Mesenchymal stem cell (in vitro differentiated cells and primary cell): Measurements from ENCODE around the gene BTBD16.

ENCODE experiments used
- DNase-seq: peaks from one replicate; pipeline ENCODE4 v3.0.0-alpha.2; 2013
- H2AFZ ChIP-seq: one replicate; pipeline ENCODE4 v1.6.1; 2013; ENCODE audit warnings: low read depth, mild to moderate bottlenecking, control low read depth, inconsistent platforms, low read length, moderate library complexity
- H2AK5ac ChIP-seq: 2 replicates; pipeline ENCODE4 v1.6.1; 2013; ENCODE audit warnings: low read length, moderate library complexity, mild to moderate bottlenecking, inconsistent platforms; ENCODE audit not compliant: severe bottlenecking
- H2BK120ac ChIP-seq: one replicate; pipeline ENCODE4 v1.6.1; 2013; ENCODE audit warnings: low read depth, mild to moderate bottlenecking, inconsistent platforms, low read length, moderate library complexity
- H2BK12ac ChIP-seq, 2 experiments: one replicate each; pipeline ENCODE4 v1.6.1; 2013; ENCODE audit warnings: inconsistent platforms in 2 of 2, low read length in 2 of 2, mild to moderate bottlenecking in 2 of 2, moderate library complexity in 2 of 2, control low read depth in 1 of 2
- H2BK15ac ChIP-seq: one replicate; pipeline ENCODE4 v1.6.1; 2013; ENCODE audit warnings: mild to moderate bottlenecking, low read depth, inconsistent platforms; ENCODE audit not compliant: poor library complexity, severe bottlenecking
- H2BK5ac ChIP-seq: 2 replicates; pipeline ENCODE4 v1.6.1; 2013; ENCODE audit warnings: low read depth, mild to moderate bottlenecking, low read length, control low read depth, inconsistent platforms; ENCODE audit not compliant: poor library complexity, severe bottlenecking
- H3K14ac ChIP-seq, 2 experiments: one replicate each; pipeline ENCODE4 v1.6.1; 2013; ENCODE audit warnings: inconsistent platforms in 2 of 2, low read length in 2 of 2, control low read depth in 1 of 2, mild to moderate bottlenecking in 1 of 2, moderate library complexity in 1 of 2
- H3K18ac ChIP-seq, 2 experiments: one replicate each; pipeline ENCODE4 v1.6.1; 2013; ENCODE audit warnings: inconsistent platforms in 2 of 2, low read length in 2 of 2, control low read depth in 1 of 2, low read depth in 1 of 2, mild to moderate bottlenecking in 1 of 2
- H3K23ac ChIP-seq, 2 experiments: one replicate each; pipeline ENCODE4 v1.6.1; 2013; ENCODE audit warnings: inconsistent platforms in 2 of 2, low read length in 2 of 2, mild to moderate bottlenecking in 2 of 2, moderate library complexity in 2 of 2, control low read depth in 1 of 2
- H3K27ac ChIP-seq: 2 replicates; pipeline ENCODE4 v1.5.1; 2013; ENCODE audit warnings: mild to moderate bottlenecking, moderate library complexity, low read length, control low read depth, inconsistent platforms; ENCODE audit not compliant: poor library complexity, severe bottlenecking
- H3K27me3 ChIP-seq, 2 experiments: 2 replicates each; pipeline versions ENCODE4 v1.6.1 to v1.7.0; 2013; ENCODE audit warnings: low read length in 2 of 2, mild to moderate bottlenecking in 2 of 2, moderate library complexity in 2 of 2, control low read depth in 1 of 2, inconsistent platforms in 1 of 2; ENCODE audit not compliant: control insufficient read depth in 1 of 2, insufficient read depth in 1 of 2
- H3K36me3 ChIP-seq, 2 experiments: 2 replicates each; pipeline versions ENCODE4 v1.6.1 to v1.7.0; 2013; ENCODE audit warnings: low read length in 2 of 2, control low read depth in 1 of 2, inconsistent platforms in 1 of 2, low read depth in 1 of 2, mild to moderate bottlenecking in 1 of 2; ENCODE audit not compliant: insufficient read depth in 2 of 2, control insufficient read depth in 1 of 2
- H3K4ac ChIP-seq, 2 experiments: one replicate each; pipeline ENCODE4 v1.6.1; 2013; ENCODE audit warnings: inconsistent platforms in 2 of 2, low read length in 2 of 2, mild to moderate bottlenecking in 2 of 2, moderate library complexity in 2 of 2, control low read depth in 1 of 2, low read depth in 1 of 2
- H3K4me1 ChIP-seq: 2 replicates; pipeline ENCODE4 v1.6.1; 2013; ENCODE audit warnings: low read depth, low read length, control low read depth; ENCODE audit not compliant: control insufficient read depth, insufficient read depth
- H3K4me2 ChIP-seq: 2 replicates; pipeline ENCODE4 v1.6.1; 2013; ENCODE audit warnings: low read length, mild to moderate bottlenecking, inconsistent platforms; ENCODE audit not compliant: poor library complexity, severe bottlenecking
- H3K4me3 ChIP-seq, 2 experiments: 2 replicates each; pipeline versions ENCODE4 v1.5.1 to v1.7.0; 2013; ENCODE audit warnings: low read length in 2 of 2, mild to moderate bottlenecking in 2 of 2, control low read depth in 1 of 2, low read depth in 1 of 2; ENCODE audit not compliant: insufficient read depth in 1 of 2
- H3K79me1 ChIP-seq: replicated peaks from 2 replicates; pipeline ENCODE4 v1.6.1; 2013; ENCODE audit warnings: mild to moderate bottlenecking, control low read depth, low read length, inconsistent platforms; ENCODE audit not compliant: poor library complexity, severe bottlenecking
- H3K9ac ChIP-seq: 2 replicates; pipeline ENCODE4 v1.7.0; 2013; ENCODE audit warnings: mild to moderate bottlenecking, low read length, moderate library complexity
- H3K9me3 ChIP-seq: 2 replicates; pipeline ENCODE4 v1.7.0; 2013; ENCODE audit warnings: mild to moderate bottlenecking, low read length; ENCODE audit not compliant: control insufficient read depth
- H4K8ac ChIP-seq: one replicate; pipeline ENCODE4 v1.6.1; 2013; ENCODE audit warnings: inconsistent platforms, mild to moderate bottlenecking, low read length, moderate library complexity
- H4K91ac ChIP-seq: one replicate; pipeline ENCODE4 v1.6.1; 2013; ENCODE audit warnings: mild to moderate bottlenecking, low read length, inconsistent platforms
- WGBS: methylation state at CpG from one replicate; pipeline ENCODE4 v1.1.7; 2013; ENCODE audit warnings: mixed read lengths; 5-methylcytosine and 5-hydroxymethylcytosine counted together

The BTBD16 gene

GRCh38 chr10:122326385-122326784 lies 55.3 kb downstream of the BTBD16 start:
- no peaks in the 10 kb centered on the region for H3K79me1 ChIP-seq

GRCh38 chr10:122326806-122327205 lies 55.7 kb downstream of the BTBD16 start:
- Histone ChIP-seq H3K9ac (no peak overlapping the region), H4K8ac (no peak overlapping the region), H3K4me3 (no peak overlapping the region), H3K27ac (no peak overlapping the region), H2BK5ac (no peak overlapping the region), H3K4me2 (no peak overlapping the region), H3K36me3 (no peaks in the 10 kb centered on the region), H2AFZ (no peak overlapping the region), H2AK5ac (no peak overlapping the region), H3K9me3 (peaks cover 5% of the 10 kb centered on the region), H3K18ac (no peak overlapping the region), H3K4ac (no peak overlapping the region), H2BK120ac (no peak overlapping the region), H2BK15ac (no peak overlapping the region), H4K91ac (no peak overlapping the region), H2BK12ac (no peak overlapping the region), H3K27me3 (no peaks in the 10 kb centered on the region), H3K23ac (no peak overlapping the region), H3K79me1 (no peaks in the 10 kb centered on the region), H3K4me1 (peaks cover 8% of the 10 kb centered on the region), H3K14ac (no peak overlapping the region)
- DNase-seq, result no peak
- 83% methylated on average over 6 of the region's 6 CpGs for WGBS

More at GRCh38 chr10:122326385-122326784, 55.3 kb downstream of the BTBD16 start:
- H3K4me3 ChIP-seq, result no peak overlapping the region
- no peak overlapping the region for H2AFZ ChIP-seq
- H3K4ac ChIP-seq, result no peak overlapping the region
- 92% methylated on average over 4 of the region's 5 CpGs for WGBS
- no peak overlapping the region for H3K18ac ChIP-seq
- no peak overlapping the region for H3K23ac ChIP-seq
- H4K91ac ChIP-seq, result no peak overlapping the region
- H3K9ac ChIP-seq, result no peak overlapping the region
- H4K8ac ChIP-seq, result no peak overlapping the region
- peak overlapping the region; percentile 26 for H2BK5ac ChIP-seq
- no peaks in the 10 kb centered on the region for H3K27me3 ChIP-seq
- H3K14ac ChIP-seq, result no peak overlapping the region
- H3K4me2 ChIP-seq, result no peak overlapping the region
- no peak overlapping the region for H3K27ac ChIP-seq
- no peak overlapping the region for H2BK120ac ChIP-seq
- H3K4me1 ChIP-seq, result peaks cover 7% of the 10 kb centered on the region
- H2BK15ac ChIP-seq, result no peak overlapping the region
- DNase-seq, result no peak
- H2BK12ac ChIP-seq, result no peak overlapping the region
- H2AK5ac ChIP-seq, result no peak overlapping the region
- peaks cover 6% of the 10 kb centered on the region for H3K9me3 ChIP-seq
- H3K36me3 ChIP-seq, result no peaks in the 10 kb centered on the region

GRCh38 chr10:122327237-122328206 lies 56.4 kb downstream of the BTBD16 start:
- no peak for DNase-seq
- Histone ChIP-seq H3K4me1 (peaks cover 10% of the 10 kb centered on the region), H3K27ac (no peak overlapping the region), H3K36me3 (no peaks in the 10 kb centered on the region), H4K8ac (no peak overlapping the region), H2BK15ac (no peak overlapping the region), H3K18ac (no peak overlapping the region), H3K9ac (no peak overlapping the region), H3K4me3 (no peak overlapping the region), H4K91ac (no peak overlapping the region), H2BK120ac (no peak overlapping the region), H2BK5ac (no peak overlapping the region), H3K4me2 (no peak overlapping the region), H3K27me3 (no peaks in the 10 kb centered on the region), H2AK5ac (no peak overlapping the region), H2BK12ac (no peak overlapping the region), H3K4ac (no peak overlapping the region), H2AFZ (no peak overlapping the region), H3K9me3 (no peaks in the 10 kb centered on the region), H3K23ac (no peak overlapping the region), H3K79me1 (no peaks in the 10 kb centered on the region), H3K14ac (no peak overlapping the region)
- 87% methylated on average over 16 of the region's 16 CpGs for WGBS

- Histone ChIP-seq H3K4me3 (no peak overlapping the region), H3K27ac (no peak overlapping the region), H2BK120ac (no peak overlapping the region), H3K27me3 (no peaks in the 10 kb centered on the region), H4K8ac (no peak overlapping the region), H3K9ac (no peak overlapping the region), H3K14ac (no peak overlapping the region), H2AFZ (no peak overlapping the region), H2BK15ac (no peak overlapping the region), H3K4me1 (peaks cover 11% of the 10 kb centered on the region), H3K4ac (no peak overlapping the region), H2BK5ac (no peak overlapping the region), H3K4me2 (no peak overlapping the region), H3K9me3 (no peaks in the 10 kb centered on the region), H3K23ac (no peak overlapping the region), H2BK12ac (no peak overlapping the region), H3K79me1 (no peaks in the 10 kb centered on the region), H3K36me3 (no peaks in the 10 kb centered on the region), H3K18ac (no peak overlapping the region), H4K91ac (no peak overlapping the region), H2AK5ac (no peak overlapping the region)
- DNase-seq, result no peak
- 83% methylated on average over 9 of the region's 9 CpGs for WGBS
Observed at GRCh38 chr10:122328676-122329075, 57.6 kb downstream of the BTBD16 start.
